Parathyroid adenoma (tissue), 2 donors: ENCODE measurements around the gene KCNMB1.

Source experiments
- H2AFZ ChIP-seq: fragments of 300-600 bp; sonication (generic); one replicate; pipeline ENCODE4 v1.7.0; 2017; ENCODE audit warnings: antibody characterized with exemption, mild to moderate bottlenecking
- H3K27ac ChIP-seq: fragments of 300-600 bp; sonication (generic); one replicate; pipeline ENCODE4 v1.7.0; 2017
- H3K27me3 ChIP-seq: fragments of 300-600 bp; sonication (generic); one replicate; pipeline ENCODE4 v1.7.0; 2017; ENCODE audit warnings: low read length; ENCODE audit not compliant: control insufficient read depth, insufficient read depth
- H3K36me3 ChIP-seq: fragments of 300-600 bp; sonication (generic); one replicate; pipeline ENCODE4 v1.7.0; 2017; ENCODE audit warnings: low read length; ENCODE audit not compliant: control insufficient read depth, insufficient read depth
- H3K4me1 ChIP-seq: fragments of 300-600 bp; sonication (generic); one replicate; pipeline ENCODE4 v1.7.0; 2017; ENCODE audit warnings: control low read depth
- H3K4me2 ChIP-seq: fragments of 300-600 bp; sonication (generic); one replicate; pipeline ENCODE4 v1.7.0; 2017; ENCODE audit warnings: low read length
- H3K4me3 ChIP-seq: fragments of 300-600 bp; sonication (generic); one replicate; pipeline ENCODE4 v1.7.0; 2017; ENCODE audit warnings: low read depth, low read length
- H3K79me2 ChIP-seq: fragments of 300-600 bp; sonication (generic); one replicate; pipeline ENCODE4 v1.7.0; 2017; ENCODE audit warnings: control low read depth
- H3K9ac ChIP-seq: fragments of 300-600 bp; sonication (generic); one replicate; pipeline ENCODE4 v1.7.0; 2017; ENCODE audit warnings: mild to moderate bottlenecking
- H3K9me3 ChIP-seq: fragments of 300-600 bp; sonication (generic); one replicate; pipeline ENCODE4 v1.7.0; 2017; ENCODE audit warnings: low read length; ENCODE audit not compliant: control insufficient read depth
- TF ChIP-seq, protein P1 (sequence below): fragments of 300-600 bp; sonication (generic); IDR thresholded peaks from one replicate; pipeline ENCODE4 v1.7.0; 2017; ENCODE audit warnings: antibody characterized with exemption, mild to moderate bottlenecking
- donor health status: primary hyperparathyroidism.

KCNMB1 gene

GRCh38 chr5:170329524-170329923 lies 59.6 kb downstream of the KCNMB1 start:
- Histone ChIP-seq H3K79me2 (no peaks in the 10 kb centered on the region), H2AFZ (no peak overlapping the region), H3K9ac (no peak overlapping the region), H3K27me3 (no peaks in the 10 kb centered on the region), H3K9me3 (no peaks in the 10 kb centered on the region), H3K36me3 (no peaks in the 10 kb centered on the region), H3K27ac (no peak overlapping the region), H3K4me3 (no peak overlapping the region), H3K4me2 (no peak overlapping the region), H3K4me1 (no peaks in the 10 kb centered on the region)
- TF ChIP-seq, protein P1, sequence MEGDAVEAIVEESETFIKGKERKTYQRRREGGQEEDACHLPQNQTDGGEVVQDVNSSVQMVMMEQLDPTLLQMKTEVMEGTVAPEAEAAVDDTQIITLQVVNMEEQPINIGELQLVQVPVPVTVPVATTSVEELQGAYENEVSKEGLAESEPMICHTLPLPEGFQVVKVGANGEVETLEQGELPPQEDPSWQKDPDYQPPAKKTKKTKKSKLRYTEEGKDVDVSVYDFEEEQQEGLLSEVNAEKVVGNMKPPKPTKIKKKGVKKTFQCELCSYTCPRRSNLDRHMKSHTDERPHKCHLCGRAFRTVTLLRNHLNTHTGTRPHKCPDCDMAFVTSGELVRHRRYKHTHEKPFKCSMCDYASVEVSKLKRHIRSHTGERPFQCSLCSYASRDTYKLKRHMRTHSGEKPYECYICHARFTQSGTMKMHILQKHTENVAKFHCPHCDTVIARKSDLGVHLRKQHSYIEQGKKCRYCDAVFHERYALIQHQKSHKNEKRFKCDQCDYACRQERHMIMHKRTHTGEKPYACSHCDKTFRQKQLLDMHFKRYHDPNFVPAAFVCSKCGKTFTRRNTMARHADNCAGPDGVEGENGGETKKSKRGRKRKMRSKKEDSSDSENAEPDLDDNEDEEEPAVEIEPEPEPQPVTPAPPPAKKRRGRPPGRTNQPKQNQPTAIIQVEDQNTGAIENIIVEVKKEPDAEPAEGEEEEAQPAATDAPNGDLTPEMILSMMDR = no peak

DNA sequence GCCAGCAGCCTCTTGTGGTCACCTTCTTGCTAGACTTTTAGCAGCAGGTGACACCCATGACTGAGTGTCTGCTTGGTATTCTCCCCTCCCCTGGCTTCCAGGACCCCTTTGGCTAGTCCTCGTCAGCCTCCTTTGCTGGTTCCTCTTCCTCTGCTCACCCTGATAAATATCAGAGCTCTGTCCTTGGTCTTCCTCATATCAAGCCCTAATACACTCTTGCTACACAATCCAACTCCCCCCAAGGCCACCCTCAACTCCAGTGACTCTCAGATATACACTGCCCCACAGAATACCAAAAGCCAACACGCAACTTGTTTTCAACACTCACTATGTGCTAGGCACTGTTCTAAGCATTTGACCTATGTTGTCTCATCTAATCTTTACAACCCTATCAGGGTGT lies 61.3 kb downstream of the KCNMB1 start:
- Histone ChIP-seq H3K4me2 (no peak overlapping the region), H3K36me3 (no peaks in the 10 kb centered on the region), H3K9me3 (no peaks in the 10 kb centered on the region), H3K27me3 (no peaks in the 10 kb centered on the region), H3K4me3 (no peak overlapping the region), H3K79me2 (no peaks in the 10 kb centered on the region), H3K9ac (no peak overlapping the region), H2AFZ (no peak overlapping the region), H3K4me1 (no peaks in the 10 kb centered on the region), H3K27ac (no peak overlapping the region)
- TF ChIP-seq, protein P1 = no peak

GRCh38 chr5:170327168-170327567 lies 62.0 kb downstream of the KCNMB1 start:
- no peaks in the 10 kb centered on the region for H3K79me2 ChIP-seq
- no peak overlapping the region for H3K4me2 ChIP-seq
- TF ChIP-seq, protein P1 = no peak
- no peak overlapping the region for H2AFZ ChIP-seq
- no peaks in the 10 kb centered on the region for H3K36me3 ChIP-seq
- H3K4me1 ChIP-seq = no peaks in the 10 kb centered on the region
- H3K27me3 ChIP-seq = no peaks in the 10 kb centered on the region
- no peaks in the 10 kb centered on the region for H3K9me3 ChIP-seq
- no peak overlapping the region for H3K4me3 ChIP-seq
- H3K9ac ChIP-seq = no peak overlapping the region
- H3K27ac ChIP-seq = no peak overlapping the region
